Left lobe of liver (tissue), 2 donors: ENCODE data around the gene GGT7. TPM values are rescaled to one million over a fixed set of nuclear protein-coding genes. Genes with fewer than 3 reads are reported as not detected.
A peak's percentile ranks its signal among the peaks of the same experiment; 100 is the strongest.
"Not testable (repeated sequence)": the region's sequence is repeated elsewhere in the genome, so short reads cannot be mapped to it uniquely, and the experiment has no call there.

Experiments used
- ATAC-seq: fragments of 200-7000 bp; cut with Tn5 transposase; one replicate; pipeline ENCODE4 v1.9.1; 2020; ENCODE audit warnings: mild to moderate bottlenecking, moderate library complexity
- DNase-seq: peaks from one replicate; pipeline ENCODE4 v3.0.0-alpha.2; 2020; ENCODE audit warnings: low spot score
- total RNA-seq: library from RNA; stranded (reverse); gene quantifications from one replicate; pipeline ENCODE4 v1.2.1, GENCODE V29; 2021
- donor health status: DM: no; HTN: no; CAD: no; lungs with moderate emphysema.
- donor health status: DM: no; HTN: yes; CAD: no.

Gene GGT7, protein sequence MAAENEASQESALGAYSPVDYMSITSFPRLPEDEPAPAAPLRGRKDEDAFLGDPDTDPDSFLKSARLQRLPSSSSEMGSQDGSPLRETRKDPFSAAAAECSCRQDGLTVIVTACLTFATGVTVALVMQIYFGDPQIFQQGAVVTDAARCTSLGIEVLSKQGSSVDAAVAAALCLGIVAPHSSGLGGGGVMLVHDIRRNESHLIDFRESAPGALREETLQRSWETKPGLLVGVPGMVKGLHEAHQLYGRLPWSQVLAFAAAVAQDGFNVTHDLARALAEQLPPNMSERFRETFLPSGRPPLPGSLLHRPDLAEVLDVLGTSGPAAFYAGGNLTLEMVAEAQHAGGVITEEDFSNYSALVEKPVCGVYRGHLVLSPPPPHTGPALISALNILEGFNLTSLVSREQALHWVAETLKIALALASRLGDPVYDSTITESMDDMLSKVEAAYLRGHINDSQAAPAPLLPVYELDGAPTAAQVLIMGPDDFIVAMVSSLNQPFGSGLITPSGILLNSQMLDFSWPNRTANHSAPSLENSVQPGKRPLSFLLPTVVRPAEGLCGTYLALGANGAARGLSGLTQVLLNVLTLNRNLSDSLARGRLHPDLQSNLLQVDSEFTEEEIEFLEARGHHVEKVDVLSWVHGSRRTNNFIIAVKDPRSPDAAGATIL
- 9.9 TPM for total RNA-seq

DNA sequence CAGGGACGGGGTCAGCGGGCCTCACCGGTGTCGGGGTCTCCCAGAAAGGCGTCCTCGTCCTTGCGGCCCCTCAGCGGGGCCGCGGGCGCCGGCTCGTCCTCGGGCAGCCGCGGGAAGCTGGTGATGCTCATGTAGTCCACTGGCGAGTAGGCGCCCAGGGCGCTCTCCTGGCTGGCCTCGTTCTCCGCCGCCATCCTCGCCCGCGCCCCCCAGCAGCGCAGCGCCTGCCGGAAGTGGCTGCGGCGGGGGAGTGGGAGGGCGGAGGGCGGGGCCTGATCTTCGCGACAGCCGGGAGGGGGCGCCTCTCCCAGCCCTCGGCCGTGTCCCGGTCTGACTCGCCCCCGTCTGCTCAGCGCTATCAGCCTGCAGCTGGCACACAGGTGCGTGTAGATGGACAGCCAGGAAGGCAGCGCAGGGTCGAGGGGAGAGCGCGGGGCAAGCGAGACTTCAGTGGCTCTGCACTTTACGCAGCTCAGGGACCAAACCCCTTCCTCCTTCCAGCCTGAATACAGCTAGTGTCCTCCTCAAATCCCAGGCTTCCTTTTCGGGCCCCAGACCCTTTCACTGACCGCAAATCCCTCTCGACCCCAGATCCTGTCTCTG lies at the start of gene GGT7:
TSS of gene GGT7 (minus strand) at position 235 of the 603 bp plus-strand sequence. CDS start at position 194, 41 bp downstream.
- DNase-seq (peak; percentile 82), ATAC-seq (peak; percentile 54)

DNA sequence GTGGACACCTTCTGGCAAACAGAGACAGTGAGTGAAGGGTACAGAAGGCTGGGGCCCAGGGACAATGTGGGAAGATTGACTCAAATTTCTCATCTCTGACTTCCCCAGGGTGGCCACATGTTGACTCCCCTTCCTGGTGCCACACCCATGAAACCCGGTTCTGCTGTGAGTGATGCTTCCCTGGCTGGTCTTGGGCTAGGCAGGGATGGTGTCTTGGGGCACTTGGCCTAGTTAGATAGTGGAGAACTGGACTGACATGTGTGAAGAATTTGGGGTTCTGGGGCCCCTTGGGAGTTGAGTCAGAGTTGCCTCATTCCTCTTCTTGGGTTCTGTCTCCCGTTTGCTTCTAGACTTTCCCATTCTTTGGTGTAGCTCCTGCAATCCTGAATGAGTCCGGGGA lies 48.8 kb upstream of the GGT7 start:
- ATAC-seq (no peak), DNase-seq (no peak)

DNA sequence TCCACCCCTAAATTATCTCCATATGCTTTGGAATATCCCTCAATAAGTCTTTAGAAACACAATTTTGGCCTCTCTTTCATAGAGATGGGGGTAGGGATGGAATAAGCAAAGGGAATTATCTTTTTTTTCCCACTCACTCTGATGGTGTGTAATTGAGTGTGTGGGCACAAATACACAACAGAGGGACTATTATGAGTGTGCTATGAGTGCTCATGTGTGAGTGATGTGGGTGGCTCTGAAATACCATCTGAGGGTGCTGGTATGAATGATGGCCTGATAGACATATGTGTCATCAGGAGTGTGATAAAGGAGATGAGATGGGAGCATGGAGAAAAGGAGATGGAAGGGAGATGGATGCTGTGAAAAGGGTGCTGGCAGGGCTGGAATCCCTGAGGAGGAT lies 47.4 kb upstream of the GGT7 start:
- ATAC-seq (no peak), DNase-seq (no peak)

DNA sequence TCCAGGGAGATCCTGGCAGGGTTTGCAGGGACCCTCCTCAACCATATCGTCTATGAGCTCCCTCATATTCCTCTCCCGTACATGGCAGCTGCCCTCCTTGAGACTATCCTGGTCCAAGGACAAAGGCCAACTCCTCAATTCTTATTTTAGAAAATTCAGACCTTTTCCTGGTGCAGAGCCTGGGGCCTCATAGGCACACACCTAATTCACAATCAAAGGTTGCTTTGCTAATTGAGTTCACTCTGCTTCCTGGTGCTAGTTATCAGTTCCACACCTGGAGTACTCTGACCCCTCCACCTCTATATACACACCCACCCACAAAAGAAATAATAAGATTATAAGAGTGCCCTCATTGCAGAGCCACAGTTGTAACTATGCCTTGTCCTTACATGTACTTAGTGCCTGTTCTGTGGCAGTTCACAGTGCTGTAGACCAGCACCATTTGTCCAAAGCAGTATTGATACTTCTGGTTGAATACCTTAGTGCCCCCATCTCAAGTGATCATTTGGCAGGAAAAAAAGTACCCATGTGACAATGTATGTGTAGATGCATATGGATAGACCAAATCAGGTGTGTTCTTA lies 44.2 kb upstream of the GGT7 start:
- DNase-seq (no peak), ATAC-seq (no peak)

DNA sequence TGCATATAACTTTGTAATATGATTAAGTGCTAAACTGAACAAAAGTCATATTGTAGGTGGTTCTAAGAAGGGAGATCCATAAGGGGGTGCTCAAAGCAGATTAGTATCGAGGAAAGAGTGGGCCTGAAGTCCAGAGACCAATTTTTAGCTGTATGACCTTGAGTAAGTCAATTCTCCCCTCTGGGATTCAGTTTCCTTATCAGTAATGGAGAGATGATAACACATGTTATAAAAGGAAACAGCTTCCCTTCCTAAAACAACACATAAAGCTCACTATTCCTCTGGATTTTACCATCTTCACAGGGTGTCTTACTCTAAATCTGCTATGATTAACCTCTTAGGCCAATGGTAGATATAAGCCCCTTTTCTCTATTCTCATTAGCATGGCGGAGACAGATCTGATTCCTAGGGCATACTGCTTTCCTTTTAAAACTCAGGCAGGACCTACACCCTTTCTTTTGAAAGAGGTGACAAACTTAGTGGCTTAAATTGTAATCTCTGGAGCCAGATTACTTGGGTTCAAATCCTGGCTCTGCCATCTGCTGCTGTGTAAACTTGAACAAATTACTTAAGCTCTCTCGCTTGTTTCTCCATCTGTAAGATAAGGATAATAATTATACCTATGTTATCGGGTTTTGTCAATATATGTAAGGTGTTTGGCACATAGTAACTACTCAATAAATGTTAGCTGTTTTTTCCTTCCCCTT lies 43.2 kb upstream of the GGT7 start:
- no peak for DNase-seq
- ATAC-seq = no peak

DNA sequence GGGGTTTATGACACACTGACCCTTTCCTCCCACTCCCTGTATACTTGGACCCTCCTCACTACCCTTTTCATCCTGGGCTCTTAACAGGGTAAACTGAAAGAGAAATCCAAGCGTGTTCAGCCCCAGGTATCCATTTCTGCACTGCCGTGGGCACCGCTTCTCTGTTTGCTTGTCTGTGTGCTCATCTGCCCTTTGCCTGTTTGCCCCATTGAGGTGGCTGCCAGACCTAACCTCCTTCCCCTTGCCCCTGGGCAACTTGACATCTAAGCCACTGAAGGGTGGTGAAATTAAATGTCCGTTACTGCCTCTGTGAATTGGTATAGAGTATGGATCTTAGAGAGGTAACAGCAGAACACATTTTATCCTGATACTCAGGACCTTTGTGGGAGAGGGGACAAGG lies 42.5 kb upstream of the GGT7 start:
- ATAC-seq (peak; percentile 94), DNase-seq (peak; percentile 71)

DNA sequence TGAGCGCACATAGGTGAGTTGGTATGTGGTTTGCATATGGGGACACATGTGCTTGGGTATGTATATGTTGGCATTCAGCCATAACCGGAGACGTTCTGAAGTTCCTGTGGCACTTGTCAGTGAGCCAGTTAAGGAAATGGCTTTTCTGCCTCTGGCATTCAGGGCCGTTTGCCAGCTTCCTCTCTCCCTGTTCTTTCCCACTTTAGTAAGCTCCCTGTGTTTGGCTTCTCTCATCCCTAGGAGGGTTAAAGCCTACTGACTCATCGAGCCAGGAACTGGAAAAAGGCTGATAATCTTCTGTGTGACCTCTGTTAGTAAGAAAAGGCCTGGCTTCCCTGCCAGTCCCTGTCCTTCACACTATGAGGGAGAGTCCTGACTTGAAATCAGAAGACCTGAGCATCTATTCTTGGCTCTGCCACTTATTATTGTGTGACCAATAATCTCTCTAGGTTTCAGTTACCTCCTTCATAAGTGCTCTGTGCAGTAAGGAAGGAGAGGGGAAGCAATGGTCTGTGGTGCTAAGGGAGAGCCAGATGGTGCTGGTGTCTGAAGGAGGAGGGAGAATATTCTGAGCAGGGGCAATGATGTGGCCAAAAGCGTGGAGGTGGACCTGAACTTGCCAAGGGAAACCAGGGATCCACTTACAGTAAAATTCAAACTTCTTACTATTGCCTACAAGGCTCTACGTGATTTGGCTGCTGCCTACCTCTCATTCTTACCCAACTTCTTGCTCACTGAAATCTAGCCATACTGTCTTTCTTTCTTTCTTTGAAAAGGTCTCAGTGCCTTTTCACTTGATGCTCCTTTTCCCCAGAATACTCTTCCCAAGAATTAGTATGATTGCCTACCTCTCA lies 35.2 kb upstream of the GGT7 start:
- ATAC-seq = peak; percentile 59
- DNase-seq = no peak

DNA sequence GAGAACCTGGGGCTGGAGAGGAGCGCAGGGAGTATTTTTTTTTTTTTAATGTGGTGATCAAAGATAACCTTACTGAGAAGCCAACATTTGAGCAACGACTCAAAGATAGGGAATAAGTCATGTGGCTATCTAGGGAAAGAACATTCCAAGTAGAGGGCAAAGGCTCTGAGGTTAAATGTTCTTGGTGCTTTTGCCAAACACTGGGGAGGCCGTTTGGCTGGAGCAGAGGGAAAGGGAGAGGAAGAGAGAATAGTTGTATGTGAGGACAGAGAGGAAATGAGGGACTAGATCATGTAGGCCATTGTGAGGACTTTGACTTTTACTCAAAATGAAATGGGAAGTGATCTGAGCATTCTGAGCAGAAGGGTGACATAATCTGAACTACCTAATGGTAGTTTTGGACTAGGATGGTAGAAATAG lies 31.6 kb upstream of the GGT7 start:
- DNase-seq = no peak
- ATAC-seq = peak; percentile 69

DNA sequence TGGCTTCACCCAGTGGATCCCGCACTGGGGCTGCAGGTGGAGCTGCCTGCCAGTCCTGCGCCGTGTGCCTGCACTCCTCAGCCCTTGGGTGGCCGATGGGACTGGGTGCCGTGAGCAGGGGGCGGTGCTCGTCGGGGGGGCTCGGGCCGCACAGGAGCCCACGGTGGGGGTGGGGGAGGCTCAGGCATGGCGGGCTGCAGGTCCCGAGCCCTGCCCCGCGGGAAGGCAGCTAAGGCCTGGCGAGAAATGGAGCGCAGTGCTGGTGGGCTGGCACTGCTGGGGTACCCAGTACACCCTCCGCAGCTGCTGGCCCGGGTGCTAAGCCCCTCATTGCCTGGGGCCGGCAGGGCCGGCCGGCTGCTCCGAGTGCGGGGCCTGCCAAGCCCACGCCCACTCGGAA lies 26.1 kb upstream of the GGT7 start:
- ATAC-seq, DNase-seq: not testable (repeated sequence)

DNA sequence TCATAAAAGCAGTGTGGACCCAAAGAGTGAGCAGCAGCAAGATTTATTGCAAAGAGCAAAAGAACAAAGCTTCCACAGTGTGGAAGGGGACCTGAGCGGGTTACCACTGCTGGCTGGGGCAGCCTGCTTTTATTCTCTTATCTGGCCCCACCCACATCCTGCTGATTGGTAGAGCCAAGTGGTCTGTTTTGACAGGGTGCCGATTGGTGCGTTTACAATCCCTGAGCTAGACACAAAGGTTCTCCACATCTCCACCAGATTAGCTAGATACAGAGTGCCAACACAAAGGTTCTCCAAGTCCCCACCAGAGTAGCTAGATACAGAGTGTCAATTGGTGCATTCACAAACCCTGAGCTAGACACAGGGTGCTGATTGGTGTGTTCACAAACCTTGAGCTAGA lies 25.5 kb upstream of the GGT7 start:
- not testable (repeated sequence) for ATAC-seq, DNase-seq

DNA sequence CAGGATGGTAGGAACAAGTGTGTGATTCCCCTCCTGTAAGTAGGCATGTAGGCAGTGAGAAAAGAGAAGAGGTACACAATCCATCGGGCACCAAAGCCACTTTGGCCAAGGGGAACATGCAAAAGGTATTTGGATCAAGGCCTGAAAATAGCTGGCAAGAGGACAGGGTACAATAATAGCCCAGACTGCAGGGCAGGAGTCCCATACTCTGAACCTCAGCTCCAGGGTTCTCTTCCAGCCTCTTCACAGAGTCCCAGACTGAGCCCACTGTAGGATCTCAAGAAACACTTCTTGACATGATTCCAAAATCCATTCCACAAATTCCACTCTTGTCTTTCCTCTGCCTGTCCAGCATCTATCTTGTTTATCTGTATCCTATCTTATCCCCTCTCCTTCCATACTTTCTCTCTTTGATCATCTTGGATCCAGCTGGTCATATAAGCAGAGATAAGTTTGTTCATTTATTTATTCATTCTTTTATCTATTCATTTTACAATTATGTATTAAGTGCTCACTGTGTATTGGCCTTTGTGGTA lies 23.5 kb upstream of the GGT7 start:
- DNase-seq = peak; percentile 67
- peak; percentile 94 for ATAC-seq

DNA sequence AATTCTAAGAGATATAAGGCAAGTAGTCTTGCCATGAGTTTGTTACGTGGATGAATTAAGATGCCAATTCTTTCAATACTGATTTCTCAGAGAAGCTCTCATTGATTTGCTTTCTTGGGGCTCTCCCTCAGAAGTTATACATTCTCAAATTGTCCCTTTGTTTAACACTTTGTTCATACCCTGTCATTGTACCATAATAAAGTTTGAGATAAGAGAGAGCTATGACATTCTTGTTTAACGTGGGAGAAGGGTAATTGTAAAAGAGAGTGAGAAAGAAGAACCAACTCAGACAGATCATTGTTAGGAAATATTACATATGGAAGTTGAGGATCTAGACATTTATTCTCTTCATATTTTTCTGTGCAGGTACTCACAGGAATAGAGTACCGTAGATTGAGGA lies 22.8 kb upstream of the GGT7 start:
- DNase-seq (no peak), ATAC-seq (no peak)

DNA sequence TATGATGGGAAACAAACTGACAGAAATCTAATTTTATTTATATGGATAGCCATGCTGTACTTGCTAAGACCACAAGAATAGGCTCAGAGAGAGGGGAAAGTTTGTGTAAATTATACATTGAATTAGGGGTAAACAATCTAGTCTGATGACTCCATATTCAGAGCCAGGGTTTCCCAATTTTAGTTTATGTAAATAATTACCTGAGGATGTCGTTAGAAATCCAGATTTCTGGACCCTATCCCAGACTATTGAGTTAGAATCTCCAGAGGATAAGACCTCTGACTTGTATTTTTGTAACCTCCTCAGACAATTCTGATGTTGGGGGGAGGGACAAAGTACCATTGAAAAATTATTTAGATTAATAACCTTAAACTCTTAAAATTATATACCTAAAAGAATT lies 22.1 kb upstream of the GGT7 start:
- DNase-seq (no peak), ATAC-seq (peak; percentile 57)

DNA sequence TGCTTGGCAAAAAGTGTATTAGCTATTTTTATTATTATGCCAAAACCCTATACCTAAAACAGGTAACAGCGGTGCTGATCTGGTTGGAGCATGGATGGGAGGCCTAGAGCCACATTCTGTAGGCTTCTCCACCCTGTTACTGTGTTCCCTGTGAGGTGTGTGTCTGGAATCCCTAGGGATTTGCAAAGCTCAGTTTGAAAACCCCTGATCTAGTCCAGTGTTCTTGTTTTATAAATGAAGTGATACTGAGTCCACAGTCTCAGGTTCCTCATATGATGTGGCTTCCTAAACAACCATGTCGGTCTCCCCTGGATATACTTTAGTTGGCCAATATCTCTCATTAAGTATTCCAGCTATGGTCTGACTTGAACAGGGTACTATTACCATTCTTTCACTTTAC lies 20.0 kb upstream of the GGT7 start:
- DNase-seq (no peak), ATAC-seq (no peak)

DNA sequence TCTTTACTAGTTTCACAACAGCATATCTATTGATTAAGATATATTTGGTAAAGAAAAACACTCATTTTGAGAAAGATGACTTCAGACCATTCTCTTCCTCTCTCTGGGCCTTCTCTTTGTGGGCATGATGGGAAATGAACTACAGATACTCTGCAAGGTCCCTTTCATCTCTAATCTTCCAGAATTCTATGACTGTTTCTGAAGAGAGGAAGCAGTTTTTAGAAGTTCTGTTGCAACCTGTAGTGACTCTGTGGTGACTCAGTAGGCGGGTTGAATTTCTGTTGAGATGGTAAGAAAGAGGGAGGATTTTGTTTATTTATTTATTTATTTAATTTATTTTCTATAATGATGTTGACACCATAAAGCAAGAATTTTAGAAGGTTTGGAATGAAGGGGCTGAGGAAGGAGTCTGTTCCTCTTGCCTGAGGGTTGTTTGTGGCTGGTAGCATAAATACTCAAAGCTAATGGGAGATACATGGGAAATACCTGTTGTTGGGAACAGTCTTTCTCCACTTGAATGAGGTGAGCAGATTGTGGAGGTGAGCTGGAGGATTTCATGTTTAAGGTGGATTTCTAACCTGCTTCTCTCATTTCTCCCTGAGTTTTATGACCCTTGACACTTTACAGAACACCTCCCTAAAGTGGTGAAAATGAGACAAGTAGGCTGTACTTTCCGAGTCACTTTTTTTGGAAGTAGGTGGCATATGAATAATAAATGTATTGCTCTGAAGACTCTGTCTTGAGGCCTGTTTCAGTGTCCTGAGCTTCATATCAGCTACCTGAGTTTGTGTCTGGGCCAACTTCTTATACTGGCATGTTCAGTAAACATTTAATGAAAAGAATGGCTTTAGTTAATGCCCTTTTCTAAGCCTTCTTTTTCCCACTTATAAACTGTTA lies 18.8 kb upstream of the GGT7 start:
- ATAC-seq (no peak), DNase-seq (no peak)

DNA sequence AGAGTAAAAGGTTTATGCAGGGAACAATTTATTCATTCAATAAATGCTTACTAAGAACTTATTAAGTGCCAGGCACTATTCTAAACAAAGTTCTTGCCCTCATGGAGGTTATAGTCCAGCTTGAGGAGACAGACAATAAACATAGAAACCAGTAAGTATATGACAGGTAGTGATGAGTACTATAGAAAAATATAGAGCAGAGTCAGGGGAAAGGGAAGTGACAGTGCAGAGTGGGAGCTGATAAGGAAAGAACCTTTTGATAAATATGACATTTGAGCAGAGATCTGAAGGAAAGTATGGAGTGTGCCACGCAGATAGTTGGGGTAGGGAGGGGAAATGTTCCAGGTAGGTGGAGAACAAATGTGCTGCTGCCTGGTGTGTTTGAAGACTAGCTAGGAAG lies 15.8 kb upstream of the GGT7 start:
- ATAC-seq (no peak), DNase-seq (no peak)

DNA sequence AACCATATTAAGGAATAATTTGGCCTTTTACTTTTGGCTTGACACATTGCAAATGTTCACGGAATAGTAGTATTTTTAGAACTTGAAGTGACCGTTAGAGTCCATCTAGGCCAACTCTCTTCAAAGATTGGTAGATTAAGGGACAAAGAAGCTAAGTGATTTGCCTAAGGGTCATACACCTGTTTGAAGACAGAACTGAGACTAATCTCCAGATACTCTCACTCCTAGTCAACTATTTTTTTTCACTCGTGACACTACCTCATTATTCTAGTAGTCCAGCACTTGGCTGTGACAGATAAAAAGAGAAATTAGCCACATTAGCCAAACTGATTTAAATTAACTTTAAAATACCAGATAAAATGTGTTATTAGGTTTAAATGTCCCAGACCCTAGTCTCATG lies 14.4 kb upstream of the GGT7 start:
- no peak for ATAC-seq

DNA sequence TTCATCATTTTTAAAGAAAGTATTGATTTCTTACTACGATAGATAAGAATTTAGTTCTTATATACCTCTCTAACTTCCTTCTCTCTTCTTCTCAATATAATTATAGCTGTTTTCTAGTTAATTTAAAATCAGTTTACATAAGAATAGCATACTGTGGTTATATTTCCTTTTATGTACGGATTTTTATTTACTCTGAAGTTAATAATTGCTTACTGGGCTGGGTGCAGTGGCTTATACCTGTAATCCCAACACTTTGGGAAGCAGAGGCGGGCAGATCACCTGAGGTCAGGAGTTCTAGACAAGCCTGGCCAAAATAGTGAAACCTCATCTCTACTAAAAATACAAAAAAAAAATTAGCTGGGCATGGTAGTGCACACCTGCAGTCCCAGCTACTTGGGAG lies 13.5 kb upstream of the GGT7 start:
- ATAC-seq (peak; percentile 84), DNase-seq (no peak)

More for the DNA sequence above, 14.4 kb upstream of the GGT7 start:
- no peak for DNase-seq

DNA sequence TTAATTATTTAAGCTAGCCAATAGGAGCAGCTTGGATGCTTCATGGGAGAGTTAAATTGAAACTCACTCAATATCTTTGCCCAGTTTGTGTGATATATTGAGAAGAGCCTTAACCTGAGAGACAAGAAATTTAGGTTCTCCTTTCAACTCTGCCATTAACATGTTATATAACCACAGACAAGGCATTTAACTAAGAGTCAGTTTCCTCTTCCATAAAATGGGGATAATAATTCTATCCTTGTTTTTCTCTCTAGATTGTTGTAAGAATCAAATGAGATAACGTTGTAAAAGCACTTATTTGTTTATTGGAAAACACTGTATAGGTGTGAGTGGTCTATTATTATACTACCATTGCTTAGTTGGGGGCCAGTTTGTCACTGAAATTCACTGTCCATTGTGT lies 11.6 kb upstream of the GGT7 start:
- DNase-seq (no peak), ATAC-seq (no peak)
